Duodenal mucosa (tissue), 2 donors: ENCODE measurements around the gene ONECUT1.
A peak's percentile ranks its signal among the peaks of the same experiment; 100 is the strongest.

Experiments
- H3K27ac ChIP-seq: one replicate; pipeline ENCODE4 v1.7.0; 2013; ENCODE audit warnings: low read depth, low read length
- H3K27me3 ChIP-seq, 2 donors: one replicate each; pipeline ENCODE4 v1.7.0; 2013; ENCODE audit warnings: low read length in 2 of 2, control low read depth in 1 of 2; ENCODE audit not compliant: insufficient read depth in 2 of 2, control insufficient read depth in 1 of 2
- H3K36me3 ChIP-seq, 2 donors: one replicate each; pipeline ENCODE4 v1.7.0; 2013; ENCODE audit warnings: low read length in 2 of 2, control low read depth in 1 of 2; ENCODE audit not compliant: insufficient read depth in 2 of 2, control insufficient read depth in 1 of 2
- H3K4me1 ChIP-seq, 2 donors: one replicate each; pipeline ENCODE4 v1.7.0; 2013; ENCODE audit warnings: low read length in 2 of 2, control low read depth in 1 of 2; ENCODE audit not compliant: insufficient read depth in 2 of 2, control insufficient read depth in 1 of 2
- H3K4me3 ChIP-seq, 2 donors: one replicate each; pipeline ENCODE4 v1.7.0; 2013; ENCODE audit warnings: low read length in 2 of 2, low read depth in 1 of 2
- H3K9ac ChIP-seq, 2 donors: one replicate each; pipeline ENCODE4 v1.7.0; 2013; ENCODE audit warnings: low read length in 2 of 2, low read depth in 1 of 2
- H3K9me3 ChIP-seq, 2 donors: one replicate each; pipeline ENCODE4 v1.7.0; 2013; ENCODE audit warnings: low read length in 2 of 2, control low read depth in 1 of 2; ENCODE audit not compliant: control insufficient read depth in 1 of 2

Gene ONECUT1

DNA sequence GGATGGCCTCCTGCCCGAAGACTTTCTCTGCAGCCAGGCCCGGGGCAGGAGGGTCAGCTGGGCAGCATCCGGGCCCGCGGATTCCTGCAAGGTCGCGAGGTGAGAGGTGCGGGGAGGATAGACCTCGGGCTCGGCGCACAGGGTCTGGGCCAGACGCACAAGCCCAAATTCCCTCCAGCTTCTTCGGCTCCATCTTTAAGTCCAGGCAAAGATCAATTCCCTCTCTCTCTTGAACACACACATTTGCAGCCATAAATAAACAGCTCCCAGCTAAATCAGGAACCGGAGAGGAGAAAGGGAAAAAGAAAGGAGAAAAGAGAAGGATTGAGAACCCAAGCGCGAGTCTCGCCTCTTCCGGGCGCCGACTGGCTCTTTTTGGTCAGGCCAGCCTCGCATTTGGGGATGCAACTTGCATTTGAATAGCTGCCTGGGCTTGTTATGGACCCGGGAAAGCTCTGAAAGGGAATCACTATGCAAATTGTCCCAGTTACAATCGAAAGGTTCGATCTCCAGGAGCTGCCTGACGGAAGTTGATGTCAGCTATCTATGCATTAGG is 14.5 kb upstream of the ONECUT1 start:
- Histone ChIP-seq H3K4me1 (peaks cover 9 to 10% of the 10 kb centered on the region in 2 donors), H3K27me3 (peaks cover 66 to 84% of the 10 kb centered on the region in 2 donors), H3K36me3 (no peaks in the 10 kb centered on the region), H3K27ac (no peak overlapping the region), H3K9ac (peak overlapping the region in 1 of 2 donors; percentile 38), H3K9me3 (no peaks in the 10 kb centered on the region), H3K4me3 (peak overlapping the region; percentile 71 to 74)

DNA sequence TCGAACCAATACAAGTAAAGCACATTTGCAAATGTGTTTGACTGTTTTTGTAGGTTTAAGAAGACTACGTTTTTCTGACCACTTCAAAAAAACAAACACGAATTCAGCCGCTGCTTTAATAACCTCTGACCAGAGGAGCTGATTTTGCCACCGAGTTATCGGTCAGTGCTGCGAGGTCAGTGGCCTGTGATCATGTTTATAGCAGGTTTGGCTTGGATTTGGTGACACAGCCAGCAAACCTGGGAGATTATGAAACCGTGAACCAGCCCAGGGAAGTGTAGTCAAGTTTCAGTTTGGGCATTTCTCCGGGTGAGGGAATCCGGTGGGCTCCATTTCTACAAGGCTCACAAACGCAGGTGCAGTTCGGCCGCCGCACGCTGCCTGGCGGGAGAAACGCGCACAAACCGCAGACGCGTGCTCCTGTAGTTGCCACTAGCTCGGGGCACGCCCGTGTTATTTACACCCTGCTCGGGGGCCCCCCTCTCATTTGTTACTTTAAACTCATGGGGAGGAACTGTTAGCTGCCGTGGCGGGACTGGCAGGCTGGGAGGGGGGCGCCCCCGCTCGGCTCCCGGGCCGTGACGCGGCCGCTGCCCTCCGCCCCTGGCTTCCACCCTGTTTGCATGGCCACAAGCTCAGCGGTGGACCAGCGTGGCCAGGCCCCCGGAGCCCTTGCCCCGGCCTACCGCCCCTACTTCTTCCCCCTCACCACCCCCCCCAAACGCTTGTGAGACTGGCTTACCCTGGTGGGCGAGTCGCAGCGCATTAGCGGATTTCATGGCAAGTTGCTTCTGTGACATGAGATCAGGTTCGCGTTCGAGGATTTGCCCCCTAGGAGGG is 13.6 kb upstream of the ONECUT1 start:
- H3K27ac ChIP-seq: no peak overlapping the region
- peaks cover 10 to 13% of the 10 kb centered on the region in 2 donors for H3K4me1 ChIP-seq
- H3K9me3 ChIP-seq: no peaks in the 10 kb centered on the region
- no peak overlapping the region for H3K9ac ChIP-seq
- peaks cover 63 to 85% of the 10 kb centered on the region in 2 donors for H3K27me3 ChIP-seq
- no peaks in the 10 kb centered on the region for H3K36me3 ChIP-seq
- peak overlapping the region; percentile 48 to 62 for H3K4me3 ChIP-seq

DNA sequence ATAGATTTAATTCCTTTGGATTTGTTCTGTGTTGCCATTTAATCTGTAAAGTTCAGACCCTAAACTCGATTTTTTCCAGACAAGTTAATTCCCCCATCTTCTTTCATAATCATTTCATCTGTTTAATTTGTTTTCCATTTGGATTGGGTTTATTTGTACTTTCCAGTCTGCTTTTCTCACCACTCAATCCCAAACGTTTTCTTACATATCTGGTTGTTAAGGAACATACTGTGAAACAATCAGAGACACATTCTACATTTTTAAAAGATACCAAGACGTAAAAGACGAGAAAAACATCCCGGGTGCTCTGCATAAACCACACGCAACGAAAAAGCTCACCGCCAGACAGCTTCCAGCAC is 13.0 kb upstream of the ONECUT1 start:
- no peaks in the 10 kb centered on the region for H3K36me3 ChIP-seq
- peaks cover 10 to 13% of the 10 kb centered on the region in 2 donors for H3K4me1 ChIP-seq
- peaks cover 68 to 85% of the 10 kb centered on the region in 2 donors for H3K27me3 ChIP-seq
- no peak overlapping the region for H3K9ac ChIP-seq
- H3K27ac ChIP-seq: no peak overlapping the region
- peak overlapping the region in 1 of 2 donors; percentile 62 for H3K4me3 ChIP-seq
- no peaks in the 10 kb centered on the region for H3K9me3 ChIP-seq

DNA sequence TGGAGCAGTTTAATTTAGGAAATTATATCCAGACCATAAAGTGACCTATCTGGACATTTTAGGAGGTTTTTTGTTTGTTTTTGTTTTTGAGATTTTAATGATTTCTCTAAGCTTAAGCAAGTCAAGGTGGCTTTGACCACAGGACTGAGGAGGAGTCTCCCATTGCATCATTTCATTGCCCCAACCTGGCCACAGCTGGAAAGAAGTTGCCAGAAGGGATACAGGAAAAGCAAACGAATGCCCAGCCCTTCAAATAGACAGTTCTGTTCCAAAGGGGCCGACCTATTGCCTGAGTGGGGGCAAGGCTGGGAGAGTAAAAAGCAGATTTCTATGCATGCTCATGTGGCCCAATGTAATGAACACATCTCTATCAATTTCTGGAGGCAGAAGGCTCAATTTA is 12.0 kb upstream of the ONECUT1 start:
- peaks cover 10 to 13% of the 10 kb centered on the region in 2 donors for H3K4me1 ChIP-seq

DNA sequence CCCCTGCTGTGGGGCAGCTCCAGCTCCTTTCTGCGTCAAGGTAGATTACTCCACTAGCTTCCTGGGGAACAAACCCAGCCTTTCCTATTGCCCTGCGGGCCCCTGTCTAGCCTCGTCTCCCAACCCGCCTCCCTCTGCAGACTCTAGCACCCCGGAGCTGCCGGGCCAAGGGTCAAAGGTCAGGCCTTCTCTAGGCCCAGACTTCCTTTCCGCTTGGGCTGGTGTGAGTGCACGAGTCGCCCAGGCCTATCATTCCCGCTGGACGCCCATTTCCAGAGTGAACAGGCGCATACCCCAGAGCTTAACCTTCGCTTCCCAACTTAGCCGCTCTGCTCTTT is 11.6 kb upstream of the ONECUT1 start:
- peaks cover 10 to 13% of the 10 kb centered on the region in 2 donors for H3K4me1 ChIP-seq
- H3K4me3 ChIP-seq: no peak overlapping the region
- no peaks in the 10 kb centered on the region for H3K9me3 ChIP-seq
- no peaks in the 10 kb centered on the region for H3K36me3 ChIP-seq
- no peak overlapping the region for H3K9ac ChIP-seq
- no peak overlapping the region for H3K27ac ChIP-seq
- peaks cover 66 to 85% of the 10 kb centered on the region in 2 donors for H3K27me3 ChIP-seq

More for the DNA sequence above, 12.0 kb upstream of the ONECUT1 start:
- H3K4me3 ChIP-seq: no peak overlapping the region
- no peaks in the 10 kb centered on the region for H3K36me3 ChIP-seq
- H3K9me3 ChIP-seq: no peaks in the 10 kb centered on the region
- no peak overlapping the region for H3K27ac ChIP-seq
- H3K27me3 ChIP-seq: peaks cover 68 to 85% of the 10 kb centered on the region in 2 donors
- H3K9ac ChIP-seq: no peak overlapping the region

DNA sequence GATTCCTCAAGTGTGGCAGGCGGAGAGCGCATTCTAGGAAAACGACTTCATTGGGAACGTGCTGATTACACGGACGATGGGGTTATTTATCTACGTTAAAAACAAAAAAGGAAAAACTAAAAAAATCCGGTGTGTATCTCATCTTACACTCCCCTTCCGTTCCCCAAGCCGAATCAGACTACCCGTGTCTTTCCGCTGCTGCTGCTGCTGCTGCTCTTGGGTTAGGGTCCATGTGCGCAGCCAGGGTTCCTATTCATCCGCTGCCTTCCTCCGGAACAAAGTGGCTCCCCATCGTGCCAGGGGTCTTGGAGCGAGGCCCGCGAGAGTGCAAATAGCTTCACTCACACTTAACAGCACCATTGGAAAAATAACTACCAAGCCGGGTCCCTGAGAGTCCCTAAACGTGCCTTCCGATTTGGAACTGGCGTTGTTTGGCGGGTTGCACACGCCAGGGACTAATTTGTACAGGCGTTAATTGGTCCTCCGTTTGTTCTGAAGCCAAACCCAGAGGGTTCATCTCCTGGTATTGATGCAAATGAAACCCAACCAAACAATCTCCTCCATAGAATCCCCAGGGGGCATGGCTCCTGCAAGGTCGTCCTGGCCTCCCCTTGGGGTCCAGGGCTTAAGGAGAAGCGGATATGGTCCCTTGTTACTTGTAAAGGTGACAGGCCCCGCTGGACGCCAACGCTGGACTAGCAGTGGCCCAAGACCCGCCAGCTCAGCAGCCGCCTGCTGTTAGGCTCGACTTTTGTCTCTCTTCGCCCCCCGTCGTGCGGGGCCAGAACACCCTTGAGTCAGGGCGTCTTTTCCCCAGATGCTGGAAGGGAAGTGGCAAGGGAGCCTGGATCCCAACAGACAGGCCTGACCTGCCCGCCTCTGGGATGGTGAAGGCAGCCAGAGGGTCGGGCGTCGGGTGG is 11.0 kb upstream of the ONECUT1 start:
- peaks cover 67 to 85% of the 10 kb centered on the region in 2 donors for H3K27me3 ChIP-seq
- H3K9ac ChIP-seq: no peak overlapping the region
- H3K27ac ChIP-seq: no peak overlapping the region
- no peaks in the 10 kb centered on the region for H3K36me3 ChIP-seq
- peaks cover 10 to 13% of the 10 kb centered on the region in 2 donors for H3K4me1 ChIP-seq
- no peaks in the 10 kb centered on the region for H3K9me3 ChIP-seq
- H3K4me3 ChIP-seq: no peak overlapping the region

DNA sequence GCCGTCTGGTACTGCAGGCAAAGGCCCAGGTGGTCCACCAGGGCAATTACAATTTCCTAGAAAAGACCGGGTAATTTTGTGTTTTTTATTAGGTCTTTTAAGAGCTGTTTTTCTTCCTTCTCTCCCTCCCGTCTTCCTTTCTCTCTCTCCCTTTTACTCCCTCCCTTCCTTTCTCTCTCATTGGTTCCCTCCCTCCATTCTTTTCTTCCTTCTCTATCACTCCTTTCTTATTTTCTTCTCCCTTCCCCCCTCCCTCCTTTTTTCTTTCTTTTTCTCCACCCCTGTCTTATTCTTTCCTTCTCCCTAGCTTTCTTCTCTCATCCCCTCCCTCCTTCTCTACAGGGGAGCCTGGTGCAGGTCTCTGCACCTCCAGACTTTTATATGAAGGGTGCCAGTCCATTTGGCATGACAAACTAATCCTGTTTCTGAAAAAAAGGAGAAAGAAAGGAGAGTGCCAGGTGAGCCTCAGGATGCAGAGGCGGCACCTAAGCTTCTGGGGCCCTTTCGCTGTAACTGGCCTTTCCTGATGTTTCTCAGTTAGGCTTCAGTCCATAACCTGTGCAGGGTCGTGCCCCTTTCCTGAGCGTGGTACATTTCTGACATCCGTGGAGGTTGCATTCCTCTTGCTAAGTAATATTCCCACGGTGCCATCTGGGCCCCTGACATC is 9.1 kb upstream of the ONECUT1 start:
- Histone ChIP-seq H3K9me3 (no peaks in the 10 kb centered on the region), H3K9ac (no peak overlapping the region), H3K27ac (no peak overlapping the region), H3K4me3 (no peak overlapping the region), H3K4me1 (peaks cover 8 to 9% of the 10 kb centered on the region in 2 donors), H3K27me3 (peaks cover 70 to 89% of the 10 kb centered on the region in 2 donors), H3K36me3 (no peaks in the 10 kb centered on the region)

DNA sequence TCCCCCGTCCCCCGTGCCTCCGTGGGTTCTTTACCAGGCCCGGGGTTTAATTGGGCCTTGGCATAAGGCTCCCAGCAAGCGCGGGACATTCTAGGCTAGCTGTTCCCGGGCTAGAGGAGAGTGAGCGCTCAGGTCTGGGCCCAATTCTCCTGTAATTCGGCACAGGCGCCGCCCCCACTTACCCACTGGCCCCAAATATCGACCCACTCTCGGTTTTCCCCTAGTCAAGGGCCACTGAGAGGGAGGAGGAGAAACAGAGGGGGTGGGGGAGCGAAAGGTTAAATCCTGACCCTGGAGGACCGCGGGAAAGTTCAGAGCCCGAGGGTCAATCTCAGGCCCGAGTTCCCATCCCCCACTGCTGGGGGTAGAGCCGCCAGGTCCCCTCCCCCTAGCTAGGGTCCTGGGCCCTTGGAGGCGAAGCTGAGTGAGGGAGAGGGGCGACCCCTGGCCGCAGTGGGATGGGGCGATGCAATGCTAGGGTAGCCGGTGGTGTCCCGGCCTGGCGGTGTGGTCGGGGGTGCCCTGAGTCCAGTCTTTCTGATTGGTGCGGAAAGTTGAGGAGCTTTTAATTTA is 8.5 kb upstream of the ONECUT1 start:
- no peak overlapping the region for H3K27ac ChIP-seq
- peaks cover 3 to 8% of the 10 kb centered on the region in 2 donors for H3K4me1 ChIP-seq
- no peak overlapping the region for H3K9ac ChIP-seq
- peaks cover 69 to 90% of the 10 kb centered on the region in 2 donors for H3K27me3 ChIP-seq
- no peaks in the 10 kb centered on the region for H3K36me3 ChIP-seq
- no peaks in the 10 kb centered on the region for H3K9me3 ChIP-seq
- no peak overlapping the region for H3K4me3 ChIP-seq

DNA sequence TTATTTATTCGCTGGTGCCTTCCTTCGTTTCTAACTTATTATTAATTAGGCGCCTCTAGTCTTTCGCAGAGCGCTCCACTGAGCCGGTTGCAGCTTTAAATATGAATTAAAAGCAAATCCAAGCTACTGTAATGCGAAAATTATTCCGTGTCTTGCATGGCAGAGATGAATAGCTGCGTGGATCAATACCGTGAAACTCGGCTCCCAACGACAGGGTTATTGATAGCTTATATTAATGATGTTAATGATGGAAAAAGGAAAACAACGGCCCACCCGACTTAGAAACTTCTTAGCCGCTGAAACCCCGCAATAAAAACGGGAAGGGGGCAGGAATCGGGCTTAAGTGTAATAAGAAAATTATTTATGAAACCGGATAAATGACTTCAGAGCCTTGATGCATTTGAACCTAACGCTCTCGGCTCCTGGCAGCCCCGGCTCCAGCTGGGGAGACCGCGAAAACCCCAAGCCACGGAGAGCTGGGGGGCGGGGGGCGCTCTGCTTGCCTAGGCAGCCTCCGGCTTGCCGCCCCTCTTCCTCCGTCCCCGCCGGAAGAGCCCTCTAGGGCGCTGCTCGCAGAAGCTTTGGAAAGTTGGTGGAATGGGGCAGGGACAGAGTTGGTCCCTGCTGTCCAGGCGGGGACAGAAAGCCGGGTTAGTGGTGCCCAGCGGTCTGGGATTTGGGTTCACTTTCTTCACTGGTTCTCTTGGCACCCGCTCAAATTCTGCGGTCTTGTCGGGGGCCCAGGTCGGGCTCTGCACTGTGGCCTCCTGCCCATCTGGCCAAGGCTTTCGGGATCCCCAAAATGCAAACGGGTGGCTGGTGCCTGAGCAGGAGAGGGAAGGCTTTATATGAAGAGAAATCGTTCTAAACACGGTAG is 7.7 kb upstream of the ONECUT1 start:
- H3K27ac ChIP-seq: no peak overlapping the region
- no peak overlapping the region for H3K4me3 ChIP-seq
- H3K36me3 ChIP-seq: no peaks in the 10 kb centered on the region
- peaks cover 0 to 8% of the 10 kb centered on the region in 2 donors for H3K4me1 ChIP-seq
- no peaks in the 10 kb centered on the region for H3K9me3 ChIP-seq
- H3K9ac ChIP-seq: no peak overlapping the region
- H3K27me3 ChIP-seq: peaks cover 62 to 89% of the 10 kb centered on the region in 2 donors
